Hematopoietic multipotent progenitor cell (in vitro differentiated cells): ENCODE data around the gene SHC4. TPM values are rescaled to one million over a fixed set of nuclear protein-coding genes. Genes with fewer than 3 reads are reported as not detected.
A peak's percentile ranks its signal among the peaks of the same experiment; 100 is the strongest.

ENCODE experiments used
- DNase-seq, 3 donors: peaks; one replicate each; pipeline ENCODE4 v3.0.0-alpha.2; 2011 to 2015; ENCODE audit warnings: low read depth in 2 of 3, low spot score in 2 of 3
- total RNA-seq: library from RNA; depleted of rRNA; stranded (reverse); fragments of >200 nt; gene quantifications from one replicate; pipeline ENCODE4 v1.2.3, GENCODE V29; 2012

SHC4 gene
- total RNA-seq, 1 donor: 0.81 TPM

GRCh38 chr15:48968066-48968465, 4.3 kb upstream of the SHC4 start:
- DNase-seq: no peak

- no peak for DNase-seq
Measured at GRCh38 chr15:48967336-48967735, 3.6 kb upstream of the SHC4 start.

- peak in 2 of 3 donors; percentile 53 to 70 for DNase-seq
Measured at GRCh38 chr15:48966595-48967301, 3.0 kb upstream of the SHC4 start.

GRCh38 chr15:48965972-48966371, 2.3 kb upstream of the SHC4 start:
- DNase-seq: peak in 1 of 3 donors; percentile 19

- no peak for DNase-seq
Measured at GRCh38 chr15:48964898-48965297, 1.2 kb upstream of the SHC4 start.

- DNase-seq: peak in 1 of 3 donors; percentile 14
Measured at GRCh38 chr15:48962662-48963523, 826 bp downstream of the SHC4 start.

GRCh38 chr15:48955967-48956366, 7.8 kb downstream of the SHC4 start:
- DNase-seq: no peak

GRCh38 chr15:48955370-48955769, 8.3 kb downstream of the SHC4 start:
- no peak for DNase-seq

- no peak for DNase-seq
Measured at GRCh38 chr15:48954538-48954937, 9.2 kb downstream of the SHC4 start.

GRCh38 chr15:48946840-48947187, 16.9 kb downstream of the SHC4 start:
- DNase-seq: no peak

GRCh38 chr15:48946074-48946839, 17.5 kb downstream of the SHC4 start:
- DNase-seq: peak in 2 of 3 donors; percentile 50 to 56

- peak in 1 of 3 donors; percentile 20 for DNase-seq
Measured at GRCh38 chr15:48945386-48945785, 18.3 kb downstream of the SHC4 start.

GRCh38 chr15:48941904-48942303, 21.8 kb downstream of the SHC4 start:
- no peak for DNase-seq

GRCh38 chr15:48940508-48940907, 23.2 kb downstream of the SHC4 start:
- DNase-seq: no peak

GRCh38 chr15:48939648-48940047, 24.1 kb downstream of the SHC4 start:
- DNase-seq: no peak

- DNase-seq: no peak
Measured at GRCh38 chr15:48937886-48938285, 25.8 kb downstream of the SHC4 start.

GRCh38 chr15:48936666-48937065, 27.1 kb downstream of the SHC4 start:
- DNase-seq: no peak

- no peak for DNase-seq
Measured at GRCh38 chr15:48935236-48935635, 28.5 kb downstream of the SHC4 start.

GRCh38 chr15:48930735-48931134, 33.0 kb downstream of the SHC4 start:
- DNase-seq: no peak

- no peak for DNase-seq
Measured at GRCh38 chr15:48929661-48930060, 34.1 kb downstream of the SHC4 start.

- no peak for DNase-seq
Measured at GRCh38 chr15:48928877-48929538, 34.7 kb downstream of the SHC4 start.
